BLaER1 treated with 17β-estradiol and CSF1 and Interleukin-3, amounts not matched to agents 10 nM and 100 nM (cell line): ENCODE measurements around the gene ADRA1B.
"Not testable (repeated sequence)": the region's sequence is repeated elsewhere in the genome, so short reads cannot be mapped to it uniquely, and the experiment has no call there.

Experiments
- H3K27ac ChIP-seq, 11 experiments: shearing (Covaris generic); formaldehyde crosslinking; 2 replicates each; pipeline ENCODE4 v1.8.1; 2022
- H3K27me3 ChIP-seq, 11 experiments: shearing (Covaris generic); formaldehyde crosslinking; 2 replicates each; pipeline ENCODE4 v1.8.1; 2022
- H3K36me3 ChIP-seq, 11 experiments: shearing (Covaris generic); formaldehyde crosslinking; 2 replicates each; pipeline ENCODE4 v1.8.1; 2022
- H3K4me1 ChIP-seq, 10 experiments: shearing (Covaris generic); formaldehyde crosslinking; 2 replicates each; pipeline ENCODE4 v1.8.1; 2022
- H3K4me2 ChIP-seq, 11 experiments: shearing (Covaris generic); formaldehyde crosslinking; 2 replicates each; pipeline ENCODE4 v1.8.1; 2022
- H3K4me3 ChIP-seq, 10 experiments: shearing (Covaris generic); formaldehyde crosslinking; 2 replicates each; pipeline ENCODE4 v1.8.1; 2022
- H3K9ac ChIP-seq, 11 experiments: shearing (Covaris generic); formaldehyde crosslinking; 2 replicates each; pipeline ENCODE4 v1.8.1; 2022
- H3K9me3 ChIP-seq, 11 experiments: shearing (Covaris generic); formaldehyde crosslinking; replicated peaks in 1 of 11; 2 replicates each; pipeline ENCODE4 v1.8.1; 2022
- H4K20me1 ChIP-seq, 11 experiments: shearing (Covaris generic); formaldehyde crosslinking; 2 replicates each; pipeline ENCODE4 v1.8.1; 2022
- Cebpa-rat ChIP-seq, 11 experiments: shearing (Covaris generic); IDR thresholded peaks; 2 replicates each; pipeline ENCODE4 v1.8.1; 2022

Gene ADRA1B

DNA sequence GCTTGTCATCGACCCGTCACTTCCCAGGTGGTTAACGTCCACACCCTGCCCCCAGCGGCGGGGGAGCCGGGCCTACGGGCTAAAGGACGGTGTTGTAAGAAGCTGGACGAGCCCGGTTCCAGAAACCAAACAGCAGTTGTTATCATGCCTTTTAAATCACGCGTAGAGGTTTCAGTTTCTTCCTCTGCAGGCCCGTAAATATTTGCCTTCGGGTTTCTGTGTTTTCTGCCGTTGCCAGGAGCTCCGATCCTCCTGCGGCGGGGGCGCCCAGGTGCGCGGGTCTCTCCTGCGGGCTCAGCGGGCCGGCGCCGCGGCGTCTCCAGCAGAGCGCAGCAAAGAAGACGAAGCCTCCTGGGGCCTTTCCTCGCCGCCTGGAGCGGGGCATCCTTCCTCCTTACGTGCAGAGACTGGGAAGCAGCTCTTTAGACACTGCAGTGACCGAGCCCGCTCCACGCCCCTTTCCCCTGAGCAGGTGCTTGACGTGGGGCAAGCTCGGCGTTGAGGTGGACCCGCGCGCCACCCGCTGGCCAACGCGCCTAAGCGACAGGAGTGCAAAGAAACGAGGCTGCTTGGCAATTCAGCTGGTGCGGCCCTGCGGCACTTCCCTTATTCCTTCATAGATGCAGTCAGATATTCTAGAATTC lies 70.9 kb downstream of the ADRA1B start:
- H3K36me3 ChIP-seq: no peaks in the 10 kb centered on the region
- peaks cover 0 to 4% (median 0%) of the 10 kb centered on the region in 11 experiments; a peak in 3 of 22 replicates for H3K9me3 ChIP-seq
- H3K4me3 ChIP-seq: peak overlapping the region; percentile 40 to 69 (median 51); a peak in 18 of 20 replicates
- peaks cover 0 to 7% (median 0%) of the 10 kb centered on the region in 11 experiments; a peak in 1 of 22 replicates for H4K20me1 ChIP-seq
- H3K4me2 ChIP-seq: peak overlapping the region; percentile 79 to 97 (median 87)
- peak overlapping the region in 5 of 11 experiments; percentile 5 to 57 (median 31); a peak in 7 of 22 replicates for H3K9ac ChIP-seq
- no peak for TF ChIP-seq Cebpa-rat (IDR thresholded peaks at IDR 0.05)
- H3K4me1 ChIP-seq: peaks cover 0 to 16% (median 10%) of the 10 kb centered on the region in 10 experiments; a peak in 12 of 20 replicates
- peaks cover 15 to 36% (median 28%) of the 10 kb centered on the region in 11 experiments; a peak in 20 of 22 replicates for H3K27me3 ChIP-seq
- no peak overlapping the region for H3K27ac ChIP-seq

DNA sequence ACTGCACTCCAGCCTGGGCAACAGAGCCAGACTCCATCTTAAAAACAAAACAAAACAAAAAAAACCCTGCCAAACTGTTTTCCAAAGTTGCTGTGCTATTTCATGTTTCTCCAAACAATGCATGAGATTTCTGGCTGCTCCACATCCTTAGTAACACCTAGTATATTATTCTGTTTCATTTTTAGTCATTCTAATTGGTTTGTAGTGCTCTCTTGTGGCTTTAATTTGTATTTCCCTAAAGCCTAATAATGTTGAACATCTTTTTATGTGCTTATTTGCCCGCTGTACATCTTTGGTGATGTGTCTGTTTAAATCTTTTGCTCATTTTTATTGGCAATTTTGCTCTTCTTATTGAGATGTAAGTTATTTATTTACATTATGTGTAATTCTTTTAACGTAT lies 74.2 kb downstream of the ADRA1B start:
- H3K9me3 ChIP-seq: peaks cover 13 to 25% (median 21%) of the 10 kb centered on the region in 11 experiments
- peaks cover 15 to 35% (median 28%) of the 10 kb centered on the region in 11 experiments; a peak in 20 of 22 replicates for H3K27me3 ChIP-seq
- H3K4me2 ChIP-seq: no peak overlapping the region
- peaks cover 0 to 16% (median 10%) of the 10 kb centered on the region in 10 experiments; a peak in 12 of 20 replicates for H3K4me1 ChIP-seq
- no peak for TF ChIP-seq Cebpa-rat (IDR thresholded peaks at IDR 0.05)
- H3K9ac ChIP-seq: no peak overlapping the region
- peaks cover 0 to 4% (median 0%) of the 10 kb centered on the region in 11 experiments; a peak in 1 of 22 replicates for H4K20me1 ChIP-seq
- no peak overlapping the region for H3K27ac ChIP-seq
- H3K4me3 ChIP-seq: no peak overlapping the region
- 0 out of 22 replicates have a peak, but pooled peaks cover 0 to 5% (median 0%) of the 10 kb centered on the region in 11 experiments for H3K36me3 ChIP-seq

DNA sequence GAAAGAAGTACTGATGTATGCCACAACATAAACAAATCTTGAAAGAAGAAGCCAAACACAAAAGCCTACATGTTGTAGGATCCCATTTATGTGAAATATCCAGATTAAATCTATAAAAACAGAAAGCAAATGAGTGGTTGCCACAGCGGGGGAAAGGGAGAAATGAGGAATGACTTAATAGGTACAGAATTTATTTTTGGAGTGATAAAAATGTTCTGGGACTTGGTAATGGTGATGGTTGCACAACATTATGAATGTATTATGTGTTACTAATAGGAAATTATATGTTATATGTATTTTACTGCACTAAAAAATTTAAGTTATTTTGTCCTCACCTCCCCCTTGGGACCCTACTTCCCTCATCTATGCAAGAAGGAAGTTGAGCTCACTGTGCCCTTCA lies 76.3 kb downstream of the ADRA1B start:
- Histone ChIP-seq H4K20me1 (no peaks in the 10 kb centered on the region), H3K36me3 (0 out of 22 replicates have a peak, but pooled peaks cover 0 to 5% (median 0%) of the 10 kb centered on the region in 11 experiments), H3K4me2 (no peak overlapping the region), H3K4me3 (no peak overlapping the region), H3K27me3 (peaks cover 0 to 14% (median 11%) of the 10 kb centered on the region in 11 experiments; a peak in 14 of 22 replicates), H3K9ac (no peak overlapping the region), H3K27ac (no peak overlapping the region), H3K9me3 (peaks cover 13 to 25% (median 21%) of the 10 kb centered on the region in 11 experiments), H3K4me1 (peaks cover 0 to 8% (median 3%) of the 10 kb centered on the region in 10 experiments; a peak in 12 of 20 replicates)
- TF ChIP-seq Cebpa-rat (IDR thresholded peaks at IDR 0.05): no peak

DNA sequence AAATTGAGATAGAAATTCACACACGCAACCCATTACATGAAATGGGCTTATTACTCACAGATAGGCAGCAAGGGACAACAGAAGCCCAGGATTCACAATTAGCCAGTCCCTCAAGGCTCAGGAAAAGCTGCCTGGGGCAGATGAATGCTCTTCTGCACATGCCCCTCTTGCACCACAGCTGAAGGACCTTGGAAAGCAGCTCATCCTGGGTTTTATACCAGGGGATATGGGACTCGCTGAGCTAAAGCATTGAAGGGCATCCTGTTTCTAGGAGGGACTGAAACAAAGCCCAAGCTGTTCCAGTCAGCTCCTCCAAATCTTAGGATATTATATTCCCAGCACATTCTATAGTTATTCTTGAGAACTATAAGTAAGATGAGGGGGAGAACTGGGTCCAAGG lies 76.9 kb downstream of the ADRA1B start:
- Histone ChIP-seq H3K4me2 (no peak overlapping the region), H3K9ac (no peak overlapping the region), H3K36me3 (0 out of 22 replicates have a peak, but pooled peaks cover 0 to 5% (median 0%) of the 10 kb centered on the region in 11 experiments), H3K4me3 (no peak overlapping the region), H3K9me3 (peaks cover 13 to 25% (median 21%) of the 10 kb centered on the region in 11 experiments), H3K27ac (no peak overlapping the region), H3K27me3 (peaks cover 0 to 8% (median 5%) of the 10 kb centered on the region in 11 experiments; a peak in 11 of 22 replicates), H3K4me1 (peaks cover 0 to 1% (median 0%) of the 10 kb centered on the region in 10 experiments; a peak in 4 of 20 replicates), H4K20me1 (no peaks in the 10 kb centered on the region)
- TF ChIP-seq Cebpa-rat (IDR thresholded peaks at IDR 0.05): no peak

DNA sequence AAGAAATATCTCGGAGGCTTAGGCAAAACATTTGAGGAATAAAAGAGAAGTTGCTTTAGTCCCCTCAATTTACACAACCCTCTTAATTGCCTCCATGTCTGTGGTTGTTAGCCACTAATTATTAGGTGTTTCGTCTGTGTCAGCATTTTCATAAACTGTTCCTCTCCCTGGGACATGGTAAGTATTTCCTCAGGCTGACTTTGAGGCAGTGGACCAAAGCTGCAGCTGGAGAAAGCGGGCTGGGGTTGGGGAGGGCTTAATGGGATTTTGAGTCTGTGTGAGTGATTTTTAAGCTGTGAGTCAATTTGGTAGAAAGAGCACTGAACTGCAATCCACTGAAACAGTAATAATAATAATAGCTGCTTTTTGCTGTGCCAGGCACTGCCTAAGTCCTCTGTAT lies 79.6 kb downstream of the ADRA1B start:
- H3K4me2 ChIP-seq: 0 out of 22 replicates have a peak overlapping the region, but pooled peaks of 1 of the 11 experiments have one; percentile 16
- no peaks in the 10 kb centered on the region for H3K4me1 ChIP-seq
- no peak overlapping the region for H3K9ac ChIP-seq
- no peak overlapping the region for H3K27ac ChIP-seq
- H3K36me3 ChIP-seq: 0 out of 22 replicates have a peak, but pooled peaks cover 0 to 5% (median 0%) of the 10 kb centered on the region in 11 experiments
- H4K20me1 ChIP-seq: no peaks in the 10 kb centered on the region
- H3K27me3 ChIP-seq: no peaks in the 10 kb centered on the region
- TF ChIP-seq Cebpa-rat (IDR thresholded peaks at IDR 0.05): no peak
- H3K9me3 ChIP-seq: peaks cover 13 to 25% (median 20%) of the 10 kb centered on the region in 11 experiments
- H3K4me3 ChIP-seq: no peak overlapping the region

DNA sequence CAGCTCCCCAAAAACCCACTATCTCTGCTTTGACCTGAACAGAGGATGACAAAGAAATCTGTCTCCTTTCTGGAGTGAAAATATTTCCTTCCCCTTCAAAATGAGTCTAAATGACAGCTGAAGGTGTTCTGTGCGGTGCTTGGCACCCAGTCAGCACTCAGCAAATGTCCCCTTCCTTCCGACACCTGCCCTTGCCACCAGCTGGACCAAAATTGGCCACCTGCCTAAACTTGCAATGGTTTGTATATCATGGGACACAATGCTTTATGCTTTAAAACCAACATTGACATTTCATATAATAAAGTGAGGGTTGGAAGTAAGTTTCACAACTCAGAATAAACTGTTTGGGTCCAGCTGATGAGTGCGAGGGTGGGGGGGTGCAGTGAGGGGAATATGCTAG lies 85.2 kb downstream of the ADRA1B start:
- no peak overlapping the region for H3K4me3 ChIP-seq
- no peaks in the 10 kb centered on the region for H3K4me1 ChIP-seq
- H3K27me3 ChIP-seq: no peaks in the 10 kb centered on the region
- no peak overlapping the region for H3K27ac ChIP-seq
- no peaks in the 10 kb centered on the region for H3K9me3 ChIP-seq
- no peaks in the 10 kb centered on the region for H3K36me3 ChIP-seq
- no peak overlapping the region for H3K4me2 ChIP-seq
- TF ChIP-seq Cebpa-rat (IDR thresholded peaks at IDR 0.05): no peak
- H3K9ac ChIP-seq: no peak overlapping the region
- no peaks in the 10 kb centered on the region for H4K20me1 ChIP-seq

DNA sequence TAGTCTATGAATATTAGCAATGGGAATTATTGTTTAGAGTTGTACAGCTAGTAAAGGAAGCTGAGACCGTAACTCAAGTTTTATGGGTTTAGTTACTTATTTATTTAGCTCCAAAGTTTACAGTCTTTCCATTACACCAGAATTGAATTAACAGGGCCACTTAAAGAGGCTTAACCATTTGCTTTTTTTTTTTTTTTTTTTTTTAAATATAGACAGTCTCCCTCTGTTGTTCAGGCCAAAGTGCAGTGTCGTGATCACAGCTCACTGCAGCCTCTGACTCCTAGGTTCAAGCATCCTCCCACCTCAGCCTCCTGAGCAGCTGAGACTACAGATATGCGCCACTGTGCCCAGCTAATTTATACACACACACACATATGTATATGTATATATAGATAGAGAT lies 91.2 kb downstream of the ADRA1B start:
- Histone ChIP-seq H3K4me1 (peaks cover 18 to 28% (median 22%) of the 10 kb centered on the region in 10 experiments), H3K4me2 (no peak overlapping the region), H3K4me3 (no peak overlapping the region), H3K9ac (no peak overlapping the region), H3K9me3 (no peaks in the 10 kb centered on the region), H3K36me3 (peaks cover 8 to 23% (median 21%) of the 10 kb centered on the region in 11 experiments), H3K27ac (no peak overlapping the region), H4K20me1 (peaks cover 0 to 23% (median 4%) of the 10 kb centered on the region in 11 experiments; a peak in 8 of 22 replicates), H3K27me3 (no peaks in the 10 kb centered on the region)
- TF ChIP-seq Cebpa-rat (IDR thresholded peaks at IDR 0.05): no peak

DNA sequence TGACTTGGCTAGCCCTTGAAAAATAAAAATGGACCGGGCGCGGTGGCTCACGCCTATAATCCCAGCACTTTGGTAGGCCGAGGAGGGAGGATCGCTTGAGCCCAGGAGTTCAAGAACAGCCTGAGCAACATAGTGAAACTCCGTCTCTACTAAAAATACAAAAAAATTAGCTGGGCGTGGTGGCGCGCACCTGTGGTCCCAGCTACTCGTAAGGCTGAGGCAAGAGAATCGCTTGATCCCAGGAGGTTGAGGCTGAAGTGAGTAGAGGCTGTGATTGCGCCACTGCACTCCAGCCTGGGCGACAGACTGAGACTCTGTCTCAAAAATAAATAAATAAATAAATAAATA lies 92.2 kb downstream of the ADRA1B start:
- Histone ChIP-seq H3K27ac (peak overlapping the region; percentile 18 to 88 (median 76); a peak in 17 of 22 replicates), H3K4me2 (peak overlapping the region; percentile 24 to 97 (median 55)), H3K4me3 (peak overlapping the region; percentile 75 to 91 (median 84); a peak in 19 of 20 replicates), H3K9ac (peak overlapping the region in 7 of 11 experiments; percentile 79 to 86 (median 83); a peak in 9 of 22 replicates), H3K4me1 (peaks cover 18 to 28% (median 22%) of the 10 kb centered on the region in 10 experiments), H3K36me3 (peaks cover 17 to 33% (median 28%) of the 10 kb centered on the region in 11 experiments), H4K20me1 (peaks cover 0 to 23% (median 4%) of the 10 kb centered on the region in 11 experiments; a peak in 8 of 22 replicates)
- not testable (repeated sequence) for H3K9me3 ChIP-seq, H3K27me3 ChIP-seq
